ENCODE results near the gene RIPOR3. TPM values are rescaled to one million over a fixed set of nuclear protein-coding genes. Genes with fewer than 3 reads are reported as not detected.

The RIPOR3 gene
- polyA plus RNA-seq, 1 donor (not counting 4 experiments of a cell fraction or from before 2014, with no cell fraction given): 0.10 TPM

- no peaks in the 10 kb centered on the region for H3K27me3 ChIP-seq (ENCODE audit: control insufficient read depth, extremely low read depth, insufficient read depth, low read length)
- H3K27ac ChIP-seq (ENCODE audit: control insufficient read depth, insufficient read depth, low read length): peak overlapping the region; percentile 48
- H2AFZ ChIP-seq (ENCODE audit: control insufficient read depth, low read length): no peak overlapping the region
- dilution Hi-C loops (cut with MboI; ENCODE audit: extremely low pct_ligation_motif_present, low sequenced_read_pairs): no loop called here
- FAIRE-seq (no peak), DNase-seq (ENCODE audit: low read depth, low spot score) (no peak)
- no peak overlapping the region for H3K4me2 ChIP-seq (ENCODE audit: control insufficient read depth, extremely low read depth, insufficient read depth, low read depth, low read length)
- H3K9me3 ChIP-seq (ENCODE audit: control insufficient read depth, low read depth, low read length): no peaks in the 10 kb centered on the region
- TF ChIP-seq EZH2 (IDR thresholded peaks at IDR 0.05; ENCODE audit: low read length) (no peak), CTCF (optimal IDR thresholded peaks at IDR 0.05 in 1 of 3, IDR thresholded peaks at IDR 0.05 in 1 of 3, conservative IDR thresholded peaks at IDR 0.05 in 1 of 3; ENCODE audit: extremely low read depth in 1 of 3, insufficient read depth in 2 of 3, low read length in 3 of 3) (no peak)
- peaks cover 40% of the 10 kb centered on the region for H3K4me1 ChIP-seq (ENCODE audit: control insufficient read depth, extremely low read depth, insufficient read depth, low read length)
- peaks cover 7 to 35% of the 10 kb centered on the region in 2 experiments for H3K36me3 ChIP-seq (ENCODE audit: control insufficient read depth in 2 of 2, extremely low read depth in 1 of 2, insufficient read depth in 2 of 2, low read length in 2 of 2)
- H3K79me2 ChIP-seq (ENCODE audit: control insufficient read depth, insufficient read depth, low read length): peaks cover 74% of the 10 kb centered on the region
- no peak overlapping the region for H3K9ac ChIP-seq (ENCODE audit: control insufficient read depth, extremely low read depth, insufficient read depth, low read length)
- H3K4me3 ChIP-seq (ENCODE audit: control insufficient read depth in 2 of 3, extremely low read depth in 1 of 3, insufficient read depth in 2 of 3, low read depth in 1 of 3, low read length in 3 of 3): no peak overlapping the region
- no peaks in the 10 kb centered on the region for H3K9me1 ChIP-seq (ENCODE audit: control insufficient read depth, extremely low read depth, insufficient read depth, low read length)
- H4K20me1 ChIP-seq (ENCODE audit: control insufficient read depth, extremely low read depth, insufficient read depth, low read length): no peaks in the 10 kb centered on the region
Observed at GRCh38 chr20:50559856-50560638, 131.3 kb downstream of the RIPOR3 start.

GRCh38 chr20:50559149-50559548 lies 132.2 kb downstream of the RIPOR3 start:
- no peaks in the 10 kb centered on the region for H3K27me3 ChIP-seq (ENCODE audit: control insufficient read depth, extremely low read depth, insufficient read depth, low read length)
- no peak for DNase-seq (ENCODE audit: low read depth, low spot score)
- no peak overlapping the region for H2AFZ ChIP-seq (ENCODE audit: control insufficient read depth, low read length)
- H3K9me1 ChIP-seq (ENCODE audit: control insufficient read depth, extremely low read depth, insufficient read depth, low read length): no peaks in the 10 kb centered on the region
- H3K79me2 ChIP-seq (ENCODE audit: control insufficient read depth, insufficient read depth, low read length): peaks cover 72% of the 10 kb centered on the region
- H3K9ac ChIP-seq (ENCODE audit: control insufficient read depth, extremely low read depth, insufficient read depth, low read length): no peak overlapping the region
- H3K4me2 ChIP-seq (ENCODE audit: control insufficient read depth, extremely low read depth, insufficient read depth, low read depth, low read length): no peak overlapping the region
- dilution Hi-C loops (cut with MboI; ENCODE audit: extremely low pct_ligation_motif_present, low sequenced_read_pairs): no loop called here
- no peak overlapping the region for H3K27ac ChIP-seq (ENCODE audit: control insufficient read depth, insufficient read depth, low read length)
- peaks cover 5 to 26% of the 10 kb centered on the region in 2 experiments for H3K36me3 ChIP-seq (ENCODE audit: control insufficient read depth in 2 of 2, extremely low read depth in 1 of 2, insufficient read depth in 2 of 2, low read length in 2 of 2)
- no peaks in the 10 kb centered on the region for H3K9me3 ChIP-seq (ENCODE audit: control insufficient read depth, low read depth, low read length)
- H4K20me1 ChIP-seq (ENCODE audit: control insufficient read depth, extremely low read depth, insufficient read depth, low read length): no peaks in the 10 kb centered on the region
- H3K4me3 ChIP-seq (ENCODE audit: control insufficient read depth in 2 of 3, extremely low read depth in 1 of 3, insufficient read depth in 2 of 3, low read depth in 1 of 3, low read length in 3 of 3): no peak overlapping the region
- no peak for FAIRE-seq
- H3K4me1 ChIP-seq (ENCODE audit: control insufficient read depth, extremely low read depth, insufficient read depth, low read length): peaks cover 40% of the 10 kb centered on the region
- no peak for TF ChIP-seq EZH2 (IDR thresholded peaks at IDR 0.05; ENCODE audit: low read length)
- TF ChIP-seq CTCF (optimal IDR thresholded peaks at IDR 0.05 in 1 of 3, IDR thresholded peaks at IDR 0.05 in 1 of 3, conservative IDR thresholded peaks at IDR 0.05 in 1 of 3; ENCODE audit: extremely low read depth in 1 of 3, insufficient read depth in 2 of 3, low read length in 3 of 3): no peak
